GM21423 (cell line): Measurements from ENCODE around the gene PDS5B.

Source experiments
- ATAC-seq: cut with Tn5 transposase; IDR thresholded peaks from one replicate; pipeline ENCODE4 v1.9.1; 2021; ENCODE audit warnings: mild to moderate bottlenecking, moderate library complexity; ENCODE audit not compliant: unreplicated experiment

The PDS5B gene

DNA sequence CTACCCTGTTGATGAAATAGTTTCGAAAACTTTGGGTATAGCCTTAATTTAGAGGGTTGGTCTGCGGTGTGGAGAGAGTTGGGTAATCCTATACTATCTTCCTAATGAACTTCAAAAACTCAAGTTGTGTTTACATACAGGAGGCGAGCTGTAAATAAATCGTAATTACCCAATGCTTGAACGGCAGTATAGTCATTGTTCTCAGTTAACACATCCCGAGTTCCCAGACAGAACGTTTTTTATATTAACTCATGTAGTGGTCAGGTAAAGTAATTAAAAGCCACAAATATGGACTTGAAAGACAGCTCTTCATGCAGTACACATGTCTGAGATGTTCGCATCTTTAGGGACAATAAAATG is 1.5 kb downstream of the PDS5B start:
- ATAC-seq = no peak

DNA sequence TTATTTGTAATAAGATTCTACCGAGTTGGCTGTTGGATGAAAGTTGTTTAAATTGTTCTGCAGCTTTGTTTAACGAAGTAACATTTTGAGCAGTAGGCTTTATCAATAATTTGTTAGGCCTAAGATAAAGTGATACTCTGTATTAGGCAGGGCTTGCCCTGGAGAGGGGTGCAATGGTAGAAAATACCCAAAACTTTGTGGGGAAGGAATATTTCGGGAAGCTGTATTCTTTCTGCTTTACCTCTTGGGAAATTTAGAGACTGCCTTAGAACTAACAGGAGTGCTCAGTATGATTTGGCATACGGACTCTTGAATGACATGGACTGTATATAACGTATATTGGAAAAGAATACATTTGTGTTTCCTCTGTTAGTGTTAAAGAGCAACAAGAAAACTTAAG is 2.5 kb downstream of the PDS5B start:
- ATAC-seq = no peak

DNA sequence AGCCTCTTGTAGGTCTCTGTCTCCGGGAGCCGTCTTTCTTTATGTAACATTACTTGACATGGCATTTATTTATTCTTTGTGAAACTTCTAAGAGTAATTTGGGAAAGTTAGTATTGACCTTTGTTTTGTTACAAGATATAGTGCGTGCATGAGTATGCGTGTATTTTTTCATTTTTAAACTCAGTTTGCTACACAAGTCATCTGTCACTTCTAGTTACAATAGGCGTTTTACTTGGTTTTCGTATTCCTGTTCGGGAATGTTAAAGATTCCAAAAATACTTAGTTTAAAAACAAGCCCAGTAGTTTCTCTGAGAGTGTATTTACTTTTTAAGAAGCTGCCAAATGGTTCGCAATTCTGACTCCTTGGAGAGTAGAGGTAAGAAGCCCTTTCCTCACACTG is 3.2 kb downstream of the PDS5B start:
- no peak for ATAC-seq

DNA sequence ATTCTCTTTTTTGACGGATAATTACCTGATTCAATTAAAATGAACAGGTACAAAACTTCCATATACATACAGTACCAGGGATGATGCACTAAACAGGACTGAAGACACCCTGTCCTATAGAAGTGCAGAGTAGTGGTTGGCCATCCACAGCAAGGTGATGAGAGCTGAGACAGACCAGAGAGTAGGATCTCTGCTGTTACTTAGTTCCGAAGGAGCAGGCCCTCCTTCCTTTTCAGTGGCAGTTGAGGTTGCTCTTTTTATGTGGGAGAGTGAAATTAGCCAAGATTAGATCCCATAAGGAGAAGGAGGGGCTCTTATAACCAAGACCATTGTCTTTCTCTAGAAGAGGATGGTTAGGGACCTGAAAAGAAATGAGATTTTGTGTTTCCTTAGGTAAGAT is 4.0 kb downstream of the PDS5B start:
- no peak for ATAC-seq

DNA sequence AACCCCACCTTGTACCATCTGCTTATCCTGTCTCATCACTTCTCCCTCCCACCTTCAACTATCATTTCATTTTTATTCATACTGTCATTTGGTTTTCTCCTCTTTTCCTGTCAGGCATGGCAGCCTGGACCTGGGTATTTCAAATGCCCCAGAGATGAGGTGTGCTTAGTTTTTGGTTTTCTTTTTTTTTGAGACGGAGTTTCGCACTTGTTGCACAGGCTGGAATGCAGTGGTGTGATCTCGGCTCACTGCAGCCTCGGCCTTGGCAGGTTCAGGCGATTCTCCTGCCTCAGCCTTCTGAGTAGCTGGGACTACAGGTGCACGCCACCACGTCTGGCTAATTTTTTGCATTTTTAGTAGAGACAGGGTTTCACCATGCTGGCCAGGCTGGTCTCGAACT is 5.8 kb downstream of the PDS5B start:
- ATAC-seq = no peak

DNA sequence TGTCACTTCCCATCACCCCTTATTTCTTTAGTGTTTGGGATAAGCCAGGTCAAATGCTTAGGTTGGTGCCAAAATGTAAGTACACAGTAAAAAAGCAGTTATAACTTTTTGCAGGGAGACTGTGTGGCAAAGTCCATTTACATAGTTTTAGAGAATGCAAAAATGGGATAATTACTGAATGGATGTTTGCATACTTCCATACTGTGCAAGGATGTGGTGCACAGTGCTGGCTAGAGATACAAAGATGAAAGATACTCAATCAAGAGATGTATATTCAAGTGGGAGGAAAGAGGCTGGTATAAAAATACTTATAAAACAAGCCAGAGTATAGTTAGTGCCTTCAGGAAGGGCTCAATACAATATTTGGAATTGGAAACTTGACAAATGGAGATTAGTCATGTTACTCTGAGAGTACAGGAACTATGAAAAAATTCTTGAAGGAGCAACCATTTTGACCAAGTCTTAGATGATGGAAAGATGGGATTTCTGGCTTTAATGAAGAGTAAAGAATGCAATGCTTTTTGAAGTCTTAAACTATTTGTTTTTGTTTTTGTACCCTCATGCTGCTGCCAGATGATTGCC is 8.0 kb downstream of the PDS5B start:
- no peak for ATAC-seq

DNA sequence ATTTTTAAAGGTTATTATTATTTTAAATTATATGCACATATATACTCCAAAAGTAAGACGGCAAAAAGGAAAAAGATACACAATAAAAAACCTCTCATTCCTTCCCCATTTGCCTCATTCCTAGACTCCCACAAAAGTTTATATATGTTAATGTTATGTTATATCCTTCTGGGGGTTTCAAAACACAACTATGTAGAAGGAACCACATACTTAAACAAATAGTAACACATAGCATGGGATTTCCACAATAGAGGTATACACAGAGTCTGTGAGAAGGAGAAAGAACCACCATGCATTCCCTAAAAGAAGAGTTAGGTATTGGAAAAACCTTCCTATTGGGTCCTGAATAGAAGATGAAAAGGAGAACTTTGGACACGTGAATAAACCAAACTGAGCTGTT is 9.1 kb downstream of the PDS5B start:
- ATAC-seq = no peak

DNA sequence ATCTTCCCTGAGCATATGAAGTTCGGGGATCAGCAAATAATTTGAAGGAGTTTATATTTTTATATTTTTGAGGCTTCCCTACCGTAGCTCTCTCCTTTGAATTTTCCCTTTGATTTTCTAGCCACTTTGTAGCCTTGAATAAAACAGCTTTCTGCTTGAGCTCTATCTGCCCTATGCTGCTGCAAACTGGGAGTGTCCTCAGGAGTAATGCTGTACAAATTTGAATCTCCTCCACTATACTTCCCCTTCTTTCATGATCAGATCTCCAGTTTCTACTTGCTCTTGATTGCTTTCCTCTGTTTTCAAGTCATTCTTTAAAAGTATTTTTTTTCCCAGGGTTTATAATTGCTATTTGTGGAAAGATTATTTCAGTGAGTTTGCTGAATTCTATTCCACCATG is 14.6 kb downstream of the PDS5B start:
- no peak for ATAC-seq

DNA sequence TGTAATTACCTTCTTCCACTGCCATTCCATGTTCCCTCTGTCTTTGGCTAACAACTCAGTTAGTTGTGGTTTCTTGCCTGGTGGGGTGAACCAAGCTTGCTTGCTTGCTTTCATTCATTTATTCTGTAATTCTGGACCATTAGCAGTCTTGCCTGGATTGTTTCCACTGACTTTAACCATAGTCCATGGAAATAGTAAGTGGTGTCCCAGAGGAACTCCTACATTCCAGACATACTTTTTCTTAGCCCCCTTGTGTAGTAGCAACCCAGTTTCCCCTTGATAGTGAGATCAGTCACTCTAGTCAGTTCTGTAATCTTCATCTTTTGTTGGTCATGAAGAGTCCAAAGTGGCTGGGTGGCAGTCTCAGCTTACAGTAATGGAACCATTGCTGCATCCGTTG is 23.2 kb downstream of the PDS5B start:
- no peak for ATAC-seq

DNA sequence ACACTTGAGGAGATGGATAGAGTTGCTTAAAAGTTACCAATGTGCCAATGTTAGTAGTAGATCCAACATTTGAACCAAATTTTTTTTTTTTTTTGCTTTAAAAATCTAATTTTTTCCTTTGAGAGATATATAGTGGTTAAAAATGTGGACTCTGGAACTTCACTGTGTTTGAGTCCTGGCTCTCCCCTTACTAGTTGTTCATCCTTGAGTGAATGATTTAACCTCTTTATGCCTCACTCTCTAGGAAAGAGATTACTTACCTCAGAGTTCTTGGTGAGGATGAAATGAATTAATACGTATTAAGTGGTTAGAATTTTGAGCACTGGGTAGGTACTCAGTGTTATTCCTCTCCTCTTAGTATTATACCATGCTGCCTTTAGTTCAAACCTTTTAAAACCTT is 24.3 kb downstream of the PDS5B start:
- no peak for ATAC-seq

DNA sequence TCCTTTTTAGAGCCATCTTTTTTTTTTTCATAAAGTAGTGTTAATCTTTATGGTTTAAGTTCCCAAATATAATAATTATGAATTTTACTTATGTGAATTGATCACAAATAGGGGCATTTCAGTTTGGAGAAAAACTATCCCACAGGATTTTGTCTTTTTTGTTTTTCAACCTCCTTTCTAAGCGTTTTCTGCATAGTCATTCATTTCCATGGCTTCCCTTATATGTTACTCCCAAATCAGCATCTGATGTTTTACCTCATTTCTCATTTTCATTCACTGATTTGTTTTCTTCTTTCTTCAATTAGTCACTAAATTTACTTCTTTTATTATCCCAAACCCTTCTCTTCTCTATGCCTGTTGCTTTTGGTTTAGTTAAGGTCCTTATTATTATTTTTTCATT is 24.7 kb downstream of the PDS5B start:
- ATAC-seq = no peak

DNA sequence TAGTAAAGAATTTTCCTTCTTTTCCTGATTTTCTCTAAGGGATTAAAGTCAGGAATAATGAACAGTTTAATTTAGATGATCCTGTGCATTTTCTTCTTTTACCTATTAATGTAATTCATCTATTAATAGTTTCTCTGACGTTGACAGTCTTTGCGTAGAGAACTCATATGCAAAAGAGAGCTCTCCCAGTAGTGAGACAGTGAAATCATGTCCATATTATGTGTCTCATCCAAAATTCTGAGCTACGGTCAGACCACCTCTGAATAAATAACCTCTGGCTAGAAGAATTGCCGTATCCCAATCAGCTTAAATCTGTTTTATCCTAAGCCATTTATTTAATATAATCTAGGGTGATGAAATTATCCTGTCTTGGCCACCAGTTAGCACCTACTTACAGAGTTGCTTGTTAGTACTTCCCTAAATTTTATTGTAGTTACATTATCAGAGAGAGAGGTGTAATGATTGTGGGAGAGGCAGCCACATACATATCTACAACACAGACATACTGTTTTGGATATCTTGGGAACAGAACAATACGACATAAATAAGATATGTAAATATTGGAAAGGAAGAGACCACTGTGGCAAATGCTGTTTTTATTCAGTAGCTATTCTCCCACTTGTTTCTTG is 30.7 kb downstream of the PDS5B start:
- ATAC-seq = no peak

DNA sequence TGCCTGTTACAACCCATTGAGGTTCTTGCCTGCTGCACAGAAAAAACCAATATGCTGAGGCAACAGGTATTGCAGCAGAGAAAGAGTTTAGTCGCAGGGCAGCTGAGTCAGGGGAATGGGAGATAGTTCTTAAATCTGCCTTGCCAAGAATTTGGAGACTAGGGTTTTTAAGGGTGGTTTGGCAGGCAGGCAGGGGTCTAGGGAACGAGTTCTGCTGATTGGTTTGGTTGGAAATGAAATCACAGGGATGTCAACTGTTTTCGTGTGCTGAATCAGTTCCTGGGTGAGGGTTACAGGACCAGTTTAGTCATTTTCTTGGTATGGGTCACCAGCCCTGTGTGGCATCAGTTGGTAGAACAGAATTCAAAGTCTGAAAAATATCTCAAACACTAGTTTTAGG is 36.6 kb downstream of the PDS5B start:
- ATAC-seq = no peak

DNA sequence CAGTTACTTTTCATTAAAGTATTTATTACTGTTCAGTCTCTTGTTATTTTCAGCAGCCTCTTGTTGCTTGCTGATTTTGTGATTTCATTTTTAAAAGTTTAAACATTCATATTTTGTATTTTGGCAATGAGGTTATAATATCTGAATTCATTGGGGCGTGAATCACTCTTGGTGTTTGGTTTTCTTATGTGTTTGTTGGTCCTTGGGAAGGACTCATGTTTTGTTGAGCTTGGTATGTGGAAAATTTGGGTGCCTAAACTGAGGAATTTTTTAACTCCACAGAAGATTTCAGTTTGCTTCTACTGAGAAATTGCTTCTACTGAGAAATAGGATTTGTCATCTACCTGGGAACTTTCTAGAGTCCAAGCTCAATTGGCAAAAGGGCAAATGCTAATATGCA is 38.2 kb downstream of the PDS5B start:
- no peak for ATAC-seq

DNA sequence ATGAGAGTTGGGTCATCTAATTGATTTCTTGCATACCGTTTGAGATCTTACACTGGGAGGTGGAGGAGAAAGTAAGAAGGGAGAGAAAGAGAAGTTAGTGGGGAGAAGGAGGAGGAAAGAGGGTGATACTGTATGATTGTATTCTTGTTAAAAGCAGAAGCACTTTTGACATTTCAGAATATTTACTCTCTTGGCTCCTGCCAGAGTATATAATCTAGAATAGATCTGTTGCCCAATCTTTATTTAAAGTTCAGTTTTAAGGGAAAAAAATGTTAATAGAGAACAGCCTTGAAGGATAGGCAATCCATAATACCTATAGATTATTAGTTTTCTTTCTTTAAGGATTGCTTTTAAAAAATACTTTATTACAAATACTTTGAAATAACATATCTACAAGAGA is 41.5 kb downstream of the PDS5B start:
- no peak for ATAC-seq

DNA sequence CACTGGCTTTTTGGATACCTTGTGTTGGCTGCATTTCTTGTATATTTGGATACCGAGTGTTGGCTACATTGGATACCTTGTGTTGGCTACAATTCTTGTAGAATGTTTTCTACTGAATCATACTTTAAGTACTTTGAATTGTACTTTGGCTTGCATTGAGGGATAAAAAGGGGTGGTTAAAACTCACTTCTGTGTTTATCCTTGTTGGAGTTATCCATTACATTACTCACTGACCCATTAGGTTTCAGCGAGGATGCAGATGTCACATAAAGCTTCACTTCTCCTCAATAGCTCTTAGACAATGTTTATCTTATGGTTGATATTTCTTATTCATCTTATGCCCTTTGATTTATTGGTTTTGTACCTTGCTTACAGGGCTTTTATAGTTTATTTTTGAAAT is 43.1 kb downstream of the PDS5B start:
- ATAC-seq = no peak

DNA sequence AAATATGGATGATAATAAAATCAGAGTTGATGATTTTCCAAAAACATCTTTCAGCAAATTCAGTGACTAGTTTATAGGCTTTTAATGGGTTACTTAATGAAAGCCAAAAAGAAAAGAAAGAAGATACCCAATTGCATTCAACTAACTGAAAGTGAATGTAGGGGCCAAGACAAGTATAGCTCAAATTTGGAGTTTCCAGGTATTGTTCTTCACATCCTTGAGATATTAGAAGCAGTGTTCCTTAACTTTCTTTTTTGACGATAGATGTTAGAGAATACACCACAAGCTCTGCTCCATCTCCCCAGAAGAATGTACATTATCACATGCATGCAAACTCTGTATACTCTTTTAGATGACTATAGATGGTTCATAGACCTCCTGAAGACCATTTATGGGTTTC is 43.6 kb downstream of the PDS5B start:
- no peak for ATAC-seq

DNA sequence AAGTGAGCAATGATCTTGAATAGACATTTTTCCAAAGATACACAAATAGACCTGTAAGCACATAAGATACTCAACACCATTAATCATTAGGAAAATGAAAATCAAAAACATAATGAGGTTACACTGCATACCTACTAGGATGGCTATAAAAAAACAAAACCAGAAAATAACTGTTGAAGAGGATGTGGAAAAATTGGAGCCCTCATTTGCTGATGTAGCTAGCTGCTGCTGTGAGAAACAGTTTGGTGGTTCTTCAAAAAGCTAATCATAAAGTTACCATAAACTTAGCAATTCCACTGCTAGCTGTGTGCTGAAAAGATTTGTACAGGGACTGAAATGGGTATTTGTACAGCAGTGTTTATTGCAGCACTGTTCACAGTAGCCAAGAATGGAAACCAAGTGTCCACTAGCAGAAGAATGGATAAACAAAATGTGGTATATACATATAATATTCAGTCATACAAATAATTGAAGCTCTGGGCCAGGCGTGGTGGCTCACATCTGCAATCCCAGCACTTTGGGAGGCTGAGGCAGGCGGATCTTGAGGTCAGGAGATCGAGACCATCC is 46.2 kb downstream of the PDS5B start:
- no peak for ATAC-seq

DNA sequence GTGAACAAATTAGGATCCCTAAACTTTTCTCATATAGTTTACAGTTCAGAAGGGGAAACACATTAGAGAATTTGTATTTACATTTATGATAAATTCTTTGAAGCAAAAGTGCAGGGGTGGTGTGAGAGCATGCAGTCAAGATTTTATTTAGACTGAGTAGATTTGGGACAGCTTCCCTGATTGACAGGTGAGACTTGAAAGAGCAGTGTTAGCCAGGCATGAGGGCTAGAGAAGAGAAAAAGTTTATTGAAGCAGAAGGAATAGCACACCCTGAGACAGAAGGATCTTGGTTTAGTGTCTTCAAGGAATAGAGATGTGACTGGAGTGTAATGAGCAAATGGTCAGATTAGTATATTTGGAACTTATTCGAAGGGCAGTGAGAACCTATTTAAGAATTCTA is 50.5 kb downstream of the PDS5B start:
- no peak for ATAC-seq

DNA sequence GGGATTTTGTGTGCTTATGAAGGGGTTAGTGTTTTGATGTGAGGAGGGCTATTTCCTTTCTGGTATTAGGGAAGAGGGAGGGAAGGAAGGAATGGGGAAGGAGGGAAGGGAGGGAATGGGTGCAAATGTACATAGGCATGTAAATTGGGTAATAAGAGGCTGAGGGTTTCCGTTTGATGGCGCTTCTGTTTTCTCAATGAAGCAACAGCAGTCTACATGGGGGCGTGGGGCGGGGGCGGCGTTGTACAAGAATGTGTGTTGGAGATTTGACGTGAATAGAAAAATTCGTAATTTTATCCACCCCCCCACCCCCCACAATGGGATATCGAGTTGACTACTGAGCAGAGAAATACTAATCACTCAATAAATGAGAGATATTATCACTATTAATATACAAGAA is 52.5 kb downstream of the PDS5B start:
- ATAC-seq = no peak

DNA sequence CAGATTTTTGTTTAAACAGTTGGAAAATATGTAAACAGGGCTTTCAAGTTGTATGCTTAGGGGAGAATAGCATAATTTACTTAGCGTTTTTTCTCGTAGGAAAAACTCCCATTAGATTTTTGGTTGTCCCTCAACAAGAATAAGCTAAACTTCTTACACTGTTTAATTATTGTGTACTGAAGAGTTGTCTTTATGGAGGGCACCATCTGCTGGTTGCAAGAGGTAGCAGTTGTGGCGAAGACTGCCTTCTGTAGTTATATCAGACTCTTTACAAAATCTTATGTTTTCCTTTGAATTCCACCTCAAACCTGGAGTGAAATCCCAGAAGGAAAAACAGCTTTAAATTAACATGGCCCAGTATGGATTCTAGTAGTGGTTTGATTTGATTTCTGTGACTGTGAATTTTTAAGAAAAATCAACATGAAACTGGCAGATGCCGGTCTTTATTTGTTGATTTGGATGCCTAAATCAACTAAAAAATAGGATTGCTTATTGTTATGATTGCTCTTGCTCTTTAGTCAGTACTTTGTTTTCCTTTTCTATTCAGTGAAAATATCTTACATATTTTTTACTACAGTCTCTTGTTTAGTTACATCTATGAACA is 53.4 kb downstream of the PDS5B start:
- ATAC-seq = peak; percentile 54

DNA sequence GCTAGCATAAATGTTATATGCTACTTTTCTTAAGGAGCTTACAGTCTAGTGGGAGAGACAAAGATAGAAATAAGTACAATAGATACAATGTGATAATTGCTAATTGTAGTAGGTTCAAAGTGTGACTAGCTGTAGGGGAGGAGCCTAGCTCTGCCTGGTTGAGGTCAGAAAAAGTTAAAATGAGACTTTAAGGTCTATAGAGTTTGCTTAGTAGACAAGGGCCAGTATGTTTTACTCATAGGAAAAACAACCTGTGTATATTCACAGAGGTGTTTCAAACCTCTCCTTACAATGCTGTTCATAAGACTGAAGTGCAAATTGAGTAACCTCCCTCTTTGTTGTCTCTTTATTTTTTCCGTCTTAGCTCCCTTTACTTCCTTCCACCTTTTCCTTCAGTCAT is 56.1 kb downstream of the PDS5B start:
- ATAC-seq = no peak

DNA sequence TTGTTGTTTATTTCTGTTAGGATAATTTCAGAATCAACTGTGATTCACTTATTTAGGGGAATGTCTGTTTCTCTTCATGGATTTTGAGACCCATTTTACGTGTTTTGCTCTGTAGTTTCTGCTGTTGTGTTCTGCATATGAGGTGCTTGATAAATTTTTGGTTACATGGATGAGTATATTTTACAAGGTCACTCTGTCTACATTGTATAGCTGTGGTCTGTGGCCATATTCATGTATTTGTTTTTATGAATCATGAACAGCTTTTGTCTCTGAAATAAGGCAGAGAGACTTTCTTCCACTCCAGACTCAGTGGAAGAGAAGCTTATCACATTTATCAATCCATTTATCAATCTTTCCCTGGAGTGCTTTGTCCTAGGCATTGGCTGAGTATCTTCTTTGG is 56.6 kb downstream of the PDS5B start:
- no peak for ATAC-seq
